CD4-positive, alpha-beta T cell (primary cell): ENCODE data around the gene DUSP2. TPM values are rescaled to one million over a fixed set of nuclear protein-coding genes. Genes with fewer than 3 reads are reported as not detected.
A peak's percentile ranks its signal among the peaks of the same experiment; 100 is the strongest.

Source experiments
- ATAC-seq: fragments of 200-7000 bp; cut with Tn5 transposase; one replicate; pipeline ENCODE4 v1.10.0; 2022; ENCODE audit warnings: mild to moderate bottlenecking; ENCODE audit not compliant: poor library complexity
- CTCF ChIA-PET: fragments of 350-600 bp; sonication (Branson Sonifier 250); formaldehyde crosslinking; loops from one replicate; lab custom pipeline; 2021; ENCODE audit warnings: antibody characterized with exemption, inconsistent platforms; lab: Charles Lee
- POLR2A ChIA-PET: fragments of 350-600 bp; sonication (Branson Sonifier 250); formaldehyde crosslinking; loops from one replicate; lab custom pipeline; 2021; ENCODE audit warnings: antibody characterized with exemption, inconsistent platforms; lab: Charles Lee
- DNase-seq, 14 experiments: peaks; one replicate each; pipeline ENCODE4 v3.0.0-alpha.2; 2013 to 2020; ENCODE audit warnings: mixed read lengths in 2 of 14
- H3K27ac ChIP-seq, 2 donors: one replicate each; pipeline versions ENCODE4 v1.5.1 to v1.7.0; 2013; ENCODE audit warnings: low read length in 2 of 2, low read depth in 1 of 2, mild to moderate bottlenecking in 1 of 2
- H3K27me3 ChIP-seq, 2 experiments: 1 replicate in 1 of 2; 2 replicates in 1 of 2; pipeline versions ENCODE4 v1.6.1 to v1.7.0; 2013; ENCODE audit warnings: low read length in 2 of 2, control low read depth in 1 of 2, mild to moderate bottlenecking in 1 of 2, moderate library complexity in 1 of 2; ENCODE audit not compliant: insufficient read depth in 2 of 2, control insufficient read depth in 1 of 2
- H3K36me3 ChIP-seq: one replicate; pipeline ENCODE4 v1.6.1; 2013; ENCODE audit warnings: low read length, control low read depth; ENCODE audit not compliant: insufficient read depth
- H3K4me1 ChIP-seq: one replicate; pipeline ENCODE4 v1.6.1; 2013; ENCODE audit warnings: low read length, control low read depth; ENCODE audit not compliant: insufficient read depth
- H3K4me3 ChIP-seq: one replicate; pipeline ENCODE4 v1.5.1; 2013; ENCODE audit warnings: mild to moderate bottlenecking, low read length, moderate library complexity
- H3K9me3 ChIP-seq, 2 experiments: 1 replicate in 1 of 2; 2 replicates in 1 of 2; pipeline versions ENCODE4 v1.6.1 to v1.7.0; 2013; ENCODE audit warnings: low read length in 2 of 2, mild to moderate bottlenecking in 2 of 2, control low read depth in 1 of 2, moderate library complexity in 1 of 2; ENCODE audit not compliant: control insufficient read depth in 1 of 2, insufficient read depth in 1 of 2
- H3K27ac Mint-ChIP-seq: one replicate; pipeline ENCODE4 v1.8.0; 2020; ENCODE audit warnings: mixed read lengths
- H3K27me3 Mint-ChIP-seq: one replicate; pipeline ENCODE4 v1.8.0; 2021; ENCODE audit warnings: mixed read lengths
- H3K36me3 Mint-ChIP-seq: one replicate; pipeline ENCODE4 v1.8.0; 2021; ENCODE audit warnings: low read depth, mixed read lengths
- H3K4me1 Mint-ChIP-seq: one replicate; pipeline ENCODE4 v1.8.0; 2021; ENCODE audit warnings: low read depth, mixed read lengths
- H3K4me3 Mint-ChIP-seq: one replicate; pipeline ENCODE4 v1.8.0; 2020; ENCODE audit warnings: mild to moderate bottlenecking, mixed read lengths
- H3K9me3 Mint-ChIP-seq: one replicate; pipeline ENCODE4 v1.8.0; 2020; ENCODE audit warnings: mixed read lengths
- intact Hi-C, 2 experiments: fragments of 100-400 bp; cut with DNase I in 1 of 2; cut with micrococcal nuclease in 1 of 2; formaldehyde crosslinking; loops; one replicate each; pipeline versions ENCODE4 v1.15.1 to v1.9.0; 2023 to 2025; cut with DNase I, micrococcal nuclease
- total RNA-seq, 174 experiments: library from RNA in 2 of 174; stranded (reverse) in 2 of 174; gene quantifications; one replicate each; pipeline ENCODE4 v1.2.3 and lab custom pipeline; 2021 to 2026
- TF ChIP-seq, protein P1 (sequence below): fragments of 200-600 bp; IDR thresholded peaks from one replicate; pipeline ENCODE4 v1.8.0; 2022; ENCODE audit warnings: antibody characterized with exemption, mild to moderate bottlenecking

Gene DUSP2
- total RNA-seq, 2 experiments from 2014 or later: 728 to 730 TPM

DNA sequence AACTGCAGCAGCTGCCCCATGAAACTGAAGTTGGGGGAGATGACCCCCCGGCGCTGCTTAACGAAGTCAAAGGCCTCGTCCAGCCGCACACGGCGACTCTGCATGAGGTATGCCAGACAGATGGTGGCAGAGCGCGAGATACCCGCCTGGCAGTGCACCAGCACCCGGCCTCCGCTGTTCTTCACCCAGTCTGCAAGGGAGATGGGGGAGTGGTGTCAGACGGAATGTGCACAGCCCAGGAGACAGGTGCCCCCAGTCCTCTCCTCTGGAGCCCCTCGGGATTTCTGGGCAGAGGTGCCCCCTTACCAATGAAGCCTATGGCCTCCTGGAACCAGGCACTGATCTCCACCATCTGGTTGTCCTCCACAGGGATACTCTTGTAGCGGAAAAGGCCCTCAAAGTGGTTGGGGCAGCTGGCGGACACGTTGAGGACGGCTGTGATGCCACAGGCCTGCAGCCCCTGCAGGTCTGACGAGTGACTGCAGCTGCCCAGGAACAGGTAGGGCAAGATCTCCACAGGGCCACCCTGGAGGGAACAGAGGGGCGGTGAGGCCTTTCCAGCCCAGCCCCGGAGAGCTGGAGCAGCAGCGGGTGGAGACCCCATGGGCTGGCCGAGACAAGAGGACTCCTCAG is 1.3 kb downstream of the DUSP2 start:
- Histone ChIP-seq H3K36me3 (peaks cover 28% of the 10 kb centered on the region), H3K27ac (peak overlapping the region; percentile 66 to 99), H3K9me3 (no peaks in the 10 kb centered on the region), H3K4me3 (peak overlapping the region; percentile 93), H3K4me1 (peaks cover 72% of the 10 kb centered on the region), H3K27me3 (no peaks in the 10 kb centered on the region)
- peak in 11 of 14 experiments; percentile 29 to 67 (median 48) for DNase-seq
- intact Hi-C loops: loop anchor here (2.0 to 5.0 kb wide), 6 partner anchors 15 to 363 kb away; partner anchors contain the start of genes TMEM127 (in 2 of the 2), CIAO1 (in 1 of the 2), NEURL3 (in 1 of the 2) and STARD7 (in 1 of the 2)
- H3K27me3 Mint-ChIP-seq: no peaks in the 10 kb centered on the region
- H3K36me3 Mint-ChIP-seq: peaks cover 53% of the 10 kb centered on the region
- TF ChIP-seq, protein P1, sequence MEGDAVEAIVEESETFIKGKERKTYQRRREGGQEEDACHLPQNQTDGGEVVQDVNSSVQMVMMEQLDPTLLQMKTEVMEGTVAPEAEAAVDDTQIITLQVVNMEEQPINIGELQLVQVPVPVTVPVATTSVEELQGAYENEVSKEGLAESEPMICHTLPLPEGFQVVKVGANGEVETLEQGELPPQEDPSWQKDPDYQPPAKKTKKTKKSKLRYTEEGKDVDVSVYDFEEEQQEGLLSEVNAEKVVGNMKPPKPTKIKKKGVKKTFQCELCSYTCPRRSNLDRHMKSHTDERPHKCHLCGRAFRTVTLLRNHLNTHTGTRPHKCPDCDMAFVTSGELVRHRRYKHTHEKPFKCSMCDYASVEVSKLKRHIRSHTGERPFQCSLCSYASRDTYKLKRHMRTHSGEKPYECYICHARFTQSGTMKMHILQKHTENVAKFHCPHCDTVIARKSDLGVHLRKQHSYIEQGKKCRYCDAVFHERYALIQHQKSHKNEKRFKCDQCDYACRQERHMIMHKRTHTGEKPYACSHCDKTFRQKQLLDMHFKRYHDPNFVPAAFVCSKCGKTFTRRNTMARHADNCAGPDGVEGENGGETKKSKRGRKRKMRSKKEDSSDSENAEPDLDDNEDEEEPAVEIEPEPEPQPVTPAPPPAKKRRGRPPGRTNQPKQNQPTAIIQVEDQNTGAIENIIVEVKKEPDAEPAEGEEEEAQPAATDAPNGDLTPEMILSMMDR: peak; percentile 18
- CTCF ChIA-PET: interaction anchor here (1.3 to 15.2 kb wide), 2 partner anchors 27 to 31 kb away, joined by 7 to 229 read pairs; no protein-coding TSS in a partner anchor
- H3K4me3 Mint-ChIP-seq: peak overlapping the region; percentile 98
- POLR2A ChIA-PET: interaction anchor here (2.7 to 13.8 kb wide), 4 partner anchors 14 to 64 kb away, joined by 17 to 199 read pairs (median 65); partner anchors contain the start of gene STARD7
- peaks cover 71% of the 10 kb centered on the region for H3K4me1 Mint-ChIP-seq
- H3K27ac Mint-ChIP-seq: peak overlapping the region; percentile 98
- ATAC-seq: no peak
- no peaks in the 10 kb centered on the region for H3K9me3 Mint-ChIP-seq

DNA sequence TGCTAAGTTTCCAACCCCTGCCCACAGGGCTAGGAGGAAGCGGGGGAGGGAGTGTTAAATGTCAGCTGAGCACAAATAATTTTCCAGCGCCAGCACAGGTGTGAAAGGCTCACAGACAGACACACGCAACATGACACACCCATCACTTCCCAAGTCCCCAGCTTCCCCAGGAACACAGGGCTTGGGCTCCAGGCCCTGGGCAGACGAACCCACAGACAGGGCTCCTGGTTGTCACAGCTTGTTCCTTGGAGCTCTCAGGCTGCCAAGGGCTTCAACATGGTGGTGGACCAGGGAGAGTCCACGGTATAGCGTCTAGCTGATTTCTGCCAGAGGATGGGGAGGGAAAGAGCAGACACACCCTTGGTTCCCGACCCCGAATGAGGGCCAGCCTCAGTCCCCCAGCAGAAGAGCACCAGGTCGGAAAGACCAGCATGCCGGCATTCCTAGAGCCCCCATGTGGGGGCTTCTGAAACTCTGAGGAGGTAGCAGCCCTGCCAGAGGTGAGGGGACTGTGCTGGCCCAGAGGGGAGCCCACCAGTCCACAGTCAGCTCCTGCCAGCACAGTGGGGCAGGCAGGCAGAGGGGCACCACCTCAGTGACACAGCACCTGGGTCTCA is 1.9 kb downstream of the DUSP2 start:
- Mint-ChIP-seq H3K27ac (peak overlapping the region; percentile 98), H3K4me1 (peaks cover 71% of the 10 kb centered on the region), H3K4me3 (peak overlapping the region; percentile 98), H3K9me3 (no peaks in the 10 kb centered on the region), H3K27me3 (no peaks in the 10 kb centered on the region), H3K36me3 (peaks cover 51% of the 10 kb centered on the region)
- CTCF ChIA-PET: interaction anchor here (1.0 to 15.2 kb wide), 6 partner anchors 24 to 123 kb away, joined by 4 to 229 read pairs (median 6); no protein-coding TSS in a partner anchor
- Histone ChIP-seq H3K27ac (peak overlapping the region; percentile 66 to 99), H3K27me3 (no peaks in the 10 kb centered on the region), H3K9me3 (no peaks in the 10 kb centered on the region), H3K36me3 (peaks cover 28% of the 10 kb centered on the region), H3K4me1 (peaks cover 70% of the 10 kb centered on the region), H3K4me3 (peak overlapping the region; percentile 93)
- DNase-seq (peak in 5 of 14 experiments; percentile 39 to 69 (median 44)), ATAC-seq (no peak)
- POLR2A ChIA-PET: interaction anchor here (1.2 to 13.8 kb wide), 5 partner anchors 15 to 151 kb away, joined by 4 to 199 read pairs (median 64); partner anchors contain the start of gene STARD7
- TF ChIP-seq, protein P1: no peak
- intact Hi-C loops: loop anchor here (2.0 to 5.0 kb wide), 3 partner anchors 15 to 364 kb away; partner anchors contain the start of genes CIAO1 (in 1 of the 2), NEURL3 (in 1 of the 2) and TMEM127 (in 1 of the 2)
